Measurements from ENCODE around the gene PAK6. TPM values are rescaled to one million over a fixed set of nuclear protein-coding genes. Genes with fewer than 3 reads are reported as not detected.

Gene PAK6
- total and polyA plus RNA-seq, 9 of the 15 experiments (the other 6 are each of a cell fraction or from before 2014, with no cell fraction given) = 0.03 to 0.74 (median 0.16) TPM; not detected in 2

DNA sequence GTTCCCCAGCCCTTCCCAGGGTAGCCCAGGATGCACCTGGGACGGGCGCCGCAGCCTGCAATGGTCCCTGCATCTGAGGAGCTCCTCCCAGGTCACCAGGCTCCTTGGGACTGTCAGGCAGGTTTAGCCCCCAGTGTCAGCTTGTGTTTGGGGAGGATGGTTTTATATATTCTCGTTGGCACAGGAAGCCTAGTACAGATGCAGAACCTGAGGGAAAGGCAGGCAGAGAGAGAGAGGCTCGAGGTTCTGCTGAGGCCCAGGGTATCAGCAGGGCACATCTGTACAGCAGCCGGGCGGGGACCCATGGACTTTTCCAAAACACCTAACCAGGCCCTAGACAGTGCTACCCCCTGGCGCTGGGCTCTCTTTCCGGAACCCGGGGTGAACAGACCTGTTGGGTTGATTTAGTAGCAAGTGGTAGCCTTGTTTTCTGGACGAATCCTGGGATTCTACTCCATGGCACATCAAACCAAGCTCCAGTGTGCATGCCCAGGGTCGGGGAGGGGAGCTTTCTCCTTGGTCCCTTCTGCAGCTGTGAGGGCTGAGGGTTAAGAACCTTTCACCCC lies 8.6 kb downstream of the PAK6 start (continued):
- TF ChIP-seq, protein P1, sequence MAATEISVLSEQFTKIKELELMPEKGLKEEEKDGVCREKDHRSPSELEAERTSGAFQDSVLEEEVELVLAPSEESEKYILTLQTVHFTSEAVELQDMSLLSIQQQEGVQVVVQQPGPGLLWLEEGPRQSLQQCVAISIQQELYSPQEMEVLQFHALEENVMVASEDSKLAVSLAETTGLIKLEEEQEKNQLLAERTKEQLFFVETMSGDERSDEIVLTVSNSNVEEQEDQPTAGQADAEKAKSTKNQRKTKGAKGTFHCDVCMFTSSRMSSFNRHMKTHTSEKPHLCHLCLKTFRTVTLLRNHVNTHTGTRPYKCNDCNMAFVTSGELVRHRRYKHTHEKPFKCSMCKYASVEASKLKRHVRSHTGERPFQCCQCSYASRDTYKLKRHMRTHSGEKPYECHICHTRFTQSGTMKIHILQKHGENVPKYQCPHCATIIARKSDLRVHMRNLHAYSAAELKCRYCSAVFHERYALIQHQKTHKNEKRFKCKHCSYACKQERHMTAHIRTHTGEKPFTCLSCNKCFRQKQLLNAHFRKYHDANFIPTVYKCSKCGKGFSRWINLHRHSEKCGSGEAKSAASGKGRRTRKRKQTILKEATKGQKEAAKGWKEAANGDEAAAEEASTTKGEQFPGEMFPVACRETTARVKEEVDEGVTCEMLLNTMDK (IDR thresholded peaks at IDR 0.05; ENCODE audit: borderline replicate concordance, insufficient read depth, low read depth, low read length, poor library complexity, severe bottlenecking) = no peak
- TF ChIP-seq CBFB (CRISPR knock-in tag; IDR thresholded peaks at IDR 0.05) = no peak
- TF ChIP-seq, protein P2, sequence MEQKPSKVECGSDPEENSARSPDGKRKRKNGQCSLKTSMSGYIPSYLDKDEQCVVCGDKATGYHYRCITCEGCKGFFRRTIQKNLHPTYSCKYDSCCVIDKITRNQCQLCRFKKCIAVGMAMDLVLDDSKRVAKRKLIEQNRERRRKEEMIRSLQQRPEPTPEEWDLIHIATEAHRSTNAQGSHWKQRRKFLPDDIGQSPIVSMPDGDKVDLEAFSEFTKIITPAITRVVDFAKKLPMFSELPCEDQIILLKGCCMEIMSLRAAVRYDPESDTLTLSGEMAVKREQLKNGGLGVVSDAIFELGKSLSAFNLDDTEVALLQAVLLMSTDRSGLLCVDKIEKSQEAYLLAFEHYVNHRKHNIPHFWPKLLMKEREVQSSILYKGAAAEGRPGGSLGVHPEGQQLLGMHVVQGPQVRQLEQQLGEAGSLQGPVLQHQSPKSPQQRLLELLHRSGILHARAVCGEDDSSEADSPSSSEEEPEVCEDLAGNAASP (IDR thresholded peaks at IDR 0.05) = no peak
- TF ChIP-seq ZNF444 (CRISPR knock-in tag; IDR thresholded peaks at IDR 0.05) = no peak
- no peak for TF ChIP-seq MAFF (IDR thresholded peaks at IDR 0.05; ENCODE audit: low read length)
- TF ChIP-seq ILF3 (IDR thresholded peaks at IDR 0.05; ENCODE audit: borderline replicate concordance) = no peak

Measured in K562 (cell line).